ENCODE results near the gene PSMB5. TPM values are rescaled to one million over a fixed set of nuclear protein-coding genes. Genes with fewer than 3 reads are reported as not detected.
A peak's percentile ranks its signal among the peaks of the same experiment; 100 is the strongest.

The PSMB5 gene
- total and polyA plus RNA-seq, 2 of the 13 experiments (the other 11 are each of a cell fraction or from before 2014, with no cell fraction given) = 705 to 871 TPM

DNA sequence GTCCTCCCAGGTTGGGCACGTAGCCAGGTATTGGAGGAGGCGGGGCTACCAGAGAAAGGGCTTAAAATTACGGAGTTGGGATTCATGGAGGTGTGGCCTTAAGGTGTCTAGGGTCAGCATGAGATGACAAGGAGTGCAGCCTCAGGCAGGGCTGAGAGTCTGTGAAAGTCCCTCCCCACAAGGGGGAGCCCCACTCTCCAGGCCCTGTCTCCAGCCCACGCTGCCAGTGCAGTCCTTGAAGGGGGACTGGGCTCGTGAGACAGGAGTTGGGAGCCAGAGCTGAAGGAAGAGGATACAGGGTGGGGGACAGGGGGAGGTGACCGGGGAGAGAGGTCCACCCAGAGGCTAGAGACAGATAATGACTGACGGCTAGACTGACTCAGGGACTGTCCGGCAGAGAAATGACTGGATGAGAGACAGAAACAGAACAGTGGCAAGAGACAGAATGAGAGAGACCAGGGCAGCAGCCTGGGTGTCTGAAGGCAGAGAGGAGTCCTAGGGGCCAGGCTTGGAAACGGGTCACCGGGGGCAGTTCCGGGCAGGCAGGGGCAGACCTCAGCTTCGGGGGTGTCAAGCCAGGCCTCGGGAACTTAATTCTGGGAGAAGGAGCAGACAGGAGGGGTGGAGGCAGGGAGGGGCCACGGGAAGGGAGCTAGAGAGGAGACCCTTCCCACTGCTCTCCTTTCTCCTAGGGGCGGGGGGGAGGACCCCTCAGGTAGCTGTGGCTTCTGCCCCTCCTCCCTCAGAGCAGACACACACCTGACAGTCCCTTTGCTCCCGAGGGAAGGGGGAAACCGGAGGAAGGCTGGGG, 21.6 kb upstream of the PSMB5 start (continued):
- TF ChIP-seq, protein P1, sequence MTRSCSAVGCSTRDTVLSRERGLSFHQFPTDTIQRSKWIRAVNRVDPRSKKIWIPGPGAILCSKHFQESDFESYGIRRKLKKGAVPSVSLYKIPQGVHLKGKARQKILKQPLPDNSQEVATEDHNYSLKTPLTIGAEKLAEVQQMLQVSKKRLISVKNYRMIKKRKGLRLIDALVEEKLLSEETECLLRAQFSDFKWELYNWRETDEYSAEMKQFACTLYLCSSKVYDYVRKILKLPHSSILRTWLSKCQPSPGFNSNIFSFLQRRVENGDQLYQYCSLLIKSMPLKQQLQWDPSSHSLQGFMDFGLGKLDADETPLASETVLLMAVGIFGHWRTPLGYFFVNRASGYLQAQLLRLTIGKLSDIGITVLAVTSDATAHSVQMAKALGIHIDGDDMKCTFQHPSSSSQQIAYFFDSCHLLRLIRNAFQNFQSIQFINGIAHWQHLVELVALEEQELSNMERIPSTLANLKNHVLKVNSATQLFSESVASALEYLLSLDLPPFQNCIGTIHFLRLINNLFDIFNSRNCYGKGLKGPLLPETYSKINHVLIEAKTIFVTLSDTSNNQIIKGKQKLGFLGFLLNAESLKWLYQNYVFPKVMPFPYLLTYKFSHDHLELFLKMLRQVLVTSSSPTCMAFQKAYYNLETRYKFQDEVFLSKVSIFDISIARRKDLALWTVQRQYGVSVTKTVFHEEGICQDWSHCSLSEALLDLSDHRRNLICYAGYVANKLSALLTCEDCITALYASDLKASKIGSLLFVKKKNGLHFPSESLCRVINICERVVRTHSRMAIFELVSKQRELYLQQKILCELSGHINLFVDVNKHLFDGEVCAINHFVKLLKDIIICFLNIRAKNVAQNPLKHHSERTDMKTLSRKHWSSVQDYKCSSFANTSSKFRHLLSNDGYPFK (CRISPR knock-in tag; IDR thresholded peaks at IDR 0.05; ENCODE audit: borderline replicate concordance) = peak; percentile 51; the same call in 1 of the 2 replicates
- no peak for TF ChIP-seq SAFB2 (CRISPR knock-in tag; IDR thresholded peaks at IDR 0.05; ENCODE audit: borderline replicate concordance, low read depth)
- no peak for TF ChIP-seq MXD1 (CRISPR knock-in tag; IDR thresholded peaks at IDR 0.05)
- TF ChIP-seq ZNF724P (CRISPR knock-in tag; IDR thresholded peaks at IDR 0.05; ENCODE audit: borderline replicate concordance) = no peak
- no peak for TF ChIP-seq ZFP36L1 (CRISPR knock-in tag; IDR thresholded peaks at IDR 0.05)
- TF ChIP-seq MTF2 (CRISPR knock-in tag; IDR thresholded peaks at IDR 0.05; ENCODE audit: borderline replicate concordance) = no peak
- TF ChIP-seq, protein P2, sequence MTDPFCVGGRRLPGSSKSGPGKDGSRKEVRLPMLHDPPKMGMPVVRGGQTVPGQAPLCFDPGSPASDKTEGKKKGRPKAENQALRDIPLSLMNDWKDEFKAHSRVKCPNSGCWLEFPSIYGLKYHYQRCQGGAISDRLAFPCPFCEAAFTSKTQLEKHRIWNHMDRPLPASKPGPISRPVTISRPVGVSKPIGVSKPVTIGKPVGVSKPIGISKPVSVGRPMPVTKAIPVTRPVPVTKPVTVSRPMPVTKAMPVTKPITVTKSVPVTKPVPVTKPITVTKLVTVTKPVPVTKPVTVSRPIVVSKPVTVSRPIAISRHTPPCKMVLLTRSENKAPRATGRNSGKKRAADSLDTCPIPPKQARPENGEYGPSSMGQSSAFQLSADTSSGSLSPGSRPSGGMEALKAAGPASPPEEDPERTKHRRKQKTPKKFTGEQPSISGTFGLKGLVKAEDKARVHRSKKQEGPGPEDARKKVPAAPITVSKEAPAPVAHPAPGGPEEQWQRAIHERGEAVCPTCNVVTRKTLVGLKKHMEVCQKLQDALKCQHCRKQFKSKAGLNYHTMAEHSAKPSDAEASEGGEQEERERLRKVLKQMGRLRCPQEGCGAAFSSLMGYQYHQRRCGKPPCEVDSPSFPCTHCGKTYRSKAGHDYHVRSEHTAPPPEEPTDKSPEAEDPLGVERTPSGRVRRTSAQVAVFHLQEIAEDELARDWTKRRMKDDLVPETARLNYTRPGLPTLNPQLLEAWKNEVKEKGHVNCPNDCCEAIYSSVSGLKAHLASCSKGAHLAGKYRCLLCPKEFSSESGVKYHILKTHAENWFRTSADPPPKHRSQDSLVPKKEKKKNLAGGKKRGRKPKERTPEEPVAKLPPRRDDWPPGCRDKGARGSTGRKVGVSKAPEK (CRISPR knock-in tag; IDR thresholded peaks at IDR 0.05; ENCODE audit: borderline replicate concordance) = peak; percentile 98
- TF ChIP-seq SAP130 (CRISPR knock-in tag; IDR thresholded peaks at IDR 0.05; ENCODE audit: low read depth) = peak; percentile 68
- no peak for TF ChIP-seq ZNF674 (CRISPR knock-in tag; IDR thresholded peaks at IDR 0.05; ENCODE audit: low read depth)
- TF ChIP-seq KDM3A (CRISPR knock-in tag; IDR thresholded peaks at IDR 0.05; ENCODE audit: low read depth) = no peak; the same call in 1 of the 2 replicates
- peak; percentile 53; the same call in 1 of the 2 replicates for TF ChIP-seq ZNF768 (CRISPR knock-in tag; IDR thresholded peaks at IDR 0.05)
- no peak for TF ChIP-seq RARA (CRISPR knock-in tag; IDR thresholded peaks at IDR 0.05)
- TF ChIP-seq BCL6 (CRISPR knock-in tag; IDR thresholded peaks at IDR 0.05) = peak; percentile 35; the same call in 1 of the 2 replicates
- no peak for TF ChIP-seq ZNF451 (CRISPR knock-in tag; IDR thresholded peaks at IDR 0.05)
- no peak for TF ChIP-seq ZBTB44 (CRISPR knock-in tag; IDR thresholded peaks at IDR 0.05)
- no peak for TF ChIP-seq ZNF841 (CRISPR knock-in tag; IDR thresholded peaks at IDR 0.05; ENCODE audit: borderline replicate concordance)
- TF ChIP-seq REPIN1 (CRISPR knock-in tag; IDR thresholded peaks at IDR 0.05; ENCODE audit: borderline replicate concordance, low read depth) = peak; percentile 26; the same call in 1 of the 2 replicates
- TF ChIP-seq ZNF580 (CRISPR knock-in tag; IDR thresholded peaks at IDR 0.05; ENCODE audit: borderline replicate concordance, low read depth) = peak; percentile 80; the same call in 1 of the 2 replicates
